ENCODE results near the gene CCNL1. TPM values are rescaled to one million over a fixed set of nuclear protein-coding genes. Genes with fewer than 3 reads are reported as not detected.

Gene CCNL1
- total and polyA plus RNA-seq, 2 of the 8 experiments (the other 6 are each of a cell fraction or from before 2014, with no cell fraction given) = 64.5 to 68.6 TPM

- TF ChIP-seq TAF1 (IDR thresholded peaks at IDR 0.05; ENCODE audit: low read depth, low read length) = no peak
Observed at GRCh38 chr3:157199841-157200240, 39.9 kb upstream of the CCNL1 start (continued).

- H3K56ac ChIP-seq (replicated peaks; ENCODE audit: insufficient read length, low read depth, low read length) = no peak overlapping the region
- H2BK120ac ChIP-seq (replicated peaks; ENCODE audit: low read depth, low read length) = no peak overlapping the region
- H3K4me3 ChIP-seq (ENCODE audit: extremely low read depth in 1 of 4, insufficient read depth in 2 of 4, low read depth in 3 of 4, low read length in 4 of 4) = no peak overlapping the region
- H3K23me2 ChIP-seq (ENCODE audit: low read depth, low read length) = no peaks in the 10 kb centered on the region
- H4K8ac ChIP-seq (ENCODE audit: extremely low read depth, insufficient read depth, low read length) = no peak overlapping the region
- no peaks in the 10 kb centered on the region for H3K79me1 ChIP-seq (ENCODE audit: low read depth, low read length)
- no peak overlapping the region for H2BK12ac ChIP-seq (ENCODE audit: low read depth, low read length)
- H3K23ac ChIP-seq (ENCODE audit: insufficient read length) = no peak overlapping the region
- H2AK5ac ChIP-seq (ENCODE audit: low read depth, low read length) = no peak overlapping the region
- FAIRE-seq (no peak), DNase-seq (ENCODE audit: low read depth in 1 of 2, low spot score in 2 of 2) (no peak)
- no peaks in the 10 kb centered on the region for H3K79me2 ChIP-seq (ENCODE audit: control insufficient read depth in 1 of 2, insufficient read depth in 2 of 2, low read length in 2 of 2)
- no peaks in the 10 kb centered on the region for H3K36me3 ChIP-seq (ENCODE audit: control insufficient read depth in 2 of 4, insufficient read depth in 4 of 4, low read length in 3 of 4)
- no peak overlapping the region for H3K9ac ChIP-seq (replicated peaks in 1 of 4; ENCODE audit: extremely low read depth in 1 of 4, low read depth in 3 of 4, low read length in 3 of 4)
- no peak overlapping the region for H4K5ac ChIP-seq (ENCODE audit: insufficient read length, low read depth, low read length)
- POLR2A ChIA-PET (ENCODE audit: partially characterized antibody) = interaction anchor here (1.2 to 1.5 kb wide), 2 partner anchors 36 to 47 kb away, joined by 3 to 4 read pairs; no protein-coding TSS in a partner anchor
- CTCF ChIA-PET (ENCODE audit: partially characterized antibody) = no interaction called here
- H4K91ac ChIP-seq (replicated peaks; ENCODE audit: insufficient read length, low read length) = no peak overlapping the region
- H3K14ac ChIP-seq (ENCODE audit: insufficient read length) = no peak overlapping the region
- H3K4me1 ChIP-seq (replicated peaks in 1 of 4; ENCODE audit: control insufficient read depth in 3 of 4, insufficient read depth in 4 of 4, low read length in 3 of 4) = no peaks in the 10 kb centered on the region
- no peak overlapping the region for H3K18ac ChIP-seq (ENCODE audit: extremely low read depth, low read length)
- no peak overlapping the region for H2BK15ac ChIP-seq (ENCODE audit: low read length)
- H2BK5ac ChIP-seq (ENCODE audit: low read depth, low read length) = no peak overlapping the region
- no peak overlapping the region for H3K27ac ChIP-seq (ENCODE audit: low read depth, low read length)
- H3K27me3 ChIP-seq (replicated peaks in 1 of 4; ENCODE audit: control insufficient read depth in 3 of 4, extremely low read depth in 1 of 4, insufficient read depth in 3 of 4, low read length in 3 of 4) = no peaks in the 10 kb centered on the region
- no peak overlapping the region for H2AFZ ChIP-seq (ENCODE audit: low read length)
- no peak overlapping the region for H3K4me2 ChIP-seq (ENCODE audit: insufficient read depth in 1 of 2, low read depth in 2 of 2, low read length in 2 of 2)
- H4K20me1 ChIP-seq (replicated peaks in 1 of 2; ENCODE audit: control insufficient read depth in 1 of 2, insufficient read depth in 2 of 2, low read length in 2 of 2) = no peaks in the 10 kb centered on the region
- H3K4ac ChIP-seq (replicated peaks; ENCODE audit: insufficient read length, low read depth, low read length) = no peak overlapping the region
- peaks cover 0 to 3% of the 10 kb centered on the region in 2 experiments; a peak in 1 of 4 replicates for H3K9me3 ChIP-seq (ENCODE audit: insufficient read depth in 2 of 2, low read depth in 1 of 2, low read length in 1 of 2)
- H2BK20ac ChIP-seq (ENCODE audit: low read length) = no peak overlapping the region
- TF ChIP-seq SRF (IDR thresholded peaks at IDR 0.05; ENCODE audit: low read depth, low read length) (no peak), GTF2F1 (IDR thresholded peaks at IDR 0.05; ENCODE audit: borderline replicate concordance, low read depth, low read length) (no peak), NANOG (IDR thresholded peaks at IDR 0.05; ENCODE audit: insufficient read depth, low read depth, low read length, poor library complexity, severe bottlenecking) (no peak), GABPA (IDR thresholded peaks at IDR 0.05; ENCODE audit: borderline replicate concordance, insufficient read depth, low read length) (no peak)
Observed at GRCh38 chr3:157195965-157196364, 36.0 kb upstream of the CCNL1 start.
